GM08714 (cell line): ENCODE results near the gene RTL1.

Source experiments
- H3K4me3 ChIP-seq: fragments of 200-500 bp; sonication (Bioruptor generic); 2 replicates; pipeline ENCODE4 v1.5.1; 2014; ENCODE audit warnings: mild to moderate bottlenecking, low read length, inconsistent platforms
- ZNF274 ChIP-seq: IDR thresholded peaks from 2 replicates; pipeline ENCODE4 v1.6.1; 2012; ENCODE audit warnings: mild to moderate bottlenecking, low read depth, low read length

RTL1 gene

DNA sequence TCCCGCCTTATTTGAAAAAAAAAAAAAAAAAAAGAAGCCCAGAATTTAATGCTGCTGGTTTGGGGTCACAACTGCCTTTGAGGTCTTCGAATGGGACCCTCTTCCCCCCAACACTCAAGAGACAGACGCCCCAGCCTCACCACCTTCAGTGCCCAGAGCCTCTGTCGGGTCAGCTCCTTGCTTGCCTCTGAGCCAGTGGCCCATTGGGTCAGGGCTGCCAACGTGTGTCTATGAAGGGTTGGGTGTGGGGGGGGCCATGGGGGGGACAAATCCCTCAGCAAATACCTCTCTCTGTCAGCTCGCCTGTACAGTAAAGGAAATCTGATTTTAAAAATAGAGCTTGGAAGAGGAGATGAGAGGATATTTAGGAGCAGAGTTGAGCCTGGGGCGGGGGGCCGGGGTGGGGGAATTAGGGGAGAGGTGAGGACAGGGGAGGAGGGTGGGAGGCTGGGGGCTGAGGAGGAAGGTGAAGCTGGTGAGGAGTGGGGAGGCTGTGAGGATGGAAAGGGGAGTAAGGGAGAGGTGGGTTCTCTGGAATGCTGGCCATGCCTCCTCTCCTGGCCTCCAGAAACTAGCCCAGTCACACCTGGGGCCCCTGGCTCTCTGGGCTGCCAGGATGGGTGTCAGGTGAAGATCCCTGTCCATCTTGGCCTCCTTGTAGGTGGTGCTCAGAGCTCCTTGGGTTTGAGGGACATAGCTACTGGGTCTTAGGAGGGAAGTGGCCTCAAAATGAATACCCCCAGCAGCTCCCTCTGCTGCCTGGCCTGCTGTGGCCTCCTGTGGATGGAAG, 13.3 kb downstream of the RTL1 start:
- no peak for TF ChIP-seq ZNF274

DNA sequence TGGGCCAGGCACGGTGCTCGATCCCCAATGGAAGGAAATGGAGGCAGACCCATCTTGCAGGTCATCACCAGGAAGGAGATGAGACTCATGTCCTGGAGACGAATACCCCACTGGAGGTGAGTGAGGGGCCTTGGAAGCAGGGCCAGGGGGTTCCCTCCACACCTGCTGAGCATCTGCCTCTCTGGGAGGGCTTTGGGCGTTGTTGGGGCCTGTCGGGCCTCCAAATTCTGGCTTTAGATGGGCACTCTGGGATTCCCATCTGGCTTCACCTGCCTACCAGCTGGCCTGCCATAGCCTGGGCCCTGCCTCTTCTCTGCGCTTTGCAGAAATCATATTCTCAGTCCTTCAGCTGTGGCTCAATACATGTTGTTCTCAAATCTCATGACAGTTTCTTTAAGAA, 13.9 kb downstream of the RTL1 start:
- H3K4me3 ChIP-seq, result no peak overlapping the region
- TF ChIP-seq ZNF274, result no peak

More for the DNA sequence above, 13.3 kb downstream of the RTL1 start:
- H3K4me3 ChIP-seq, result no peak overlapping the region

DNA sequence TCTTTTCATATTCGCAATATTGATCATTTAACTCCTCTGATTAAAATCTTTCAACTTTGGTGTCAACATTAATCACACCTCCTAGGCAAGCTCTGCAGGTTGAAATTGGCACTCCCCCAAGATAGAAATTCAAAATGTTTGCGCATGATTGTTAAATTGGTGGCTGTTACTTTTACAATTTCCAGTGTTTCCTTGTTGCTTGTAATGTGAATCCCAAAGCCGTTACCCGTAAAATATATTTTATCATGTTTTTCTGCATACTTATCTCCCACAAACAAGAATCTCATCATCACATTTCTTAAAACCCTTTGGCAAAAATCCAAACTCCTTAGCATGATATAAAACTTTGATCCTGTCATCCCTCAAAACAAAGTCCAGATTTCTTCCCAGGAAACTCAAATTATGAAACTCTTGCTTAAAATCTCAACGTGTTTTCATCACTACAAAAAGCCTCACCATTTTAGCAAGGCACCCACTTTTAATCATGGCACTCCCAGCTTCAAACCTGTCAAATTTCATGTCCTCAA, 14.7 kb downstream of the RTL1 start:
- no peak for TF ChIP-seq ZNF274
- no peak overlapping the region for H3K4me3 ChIP-seq

DNA sequence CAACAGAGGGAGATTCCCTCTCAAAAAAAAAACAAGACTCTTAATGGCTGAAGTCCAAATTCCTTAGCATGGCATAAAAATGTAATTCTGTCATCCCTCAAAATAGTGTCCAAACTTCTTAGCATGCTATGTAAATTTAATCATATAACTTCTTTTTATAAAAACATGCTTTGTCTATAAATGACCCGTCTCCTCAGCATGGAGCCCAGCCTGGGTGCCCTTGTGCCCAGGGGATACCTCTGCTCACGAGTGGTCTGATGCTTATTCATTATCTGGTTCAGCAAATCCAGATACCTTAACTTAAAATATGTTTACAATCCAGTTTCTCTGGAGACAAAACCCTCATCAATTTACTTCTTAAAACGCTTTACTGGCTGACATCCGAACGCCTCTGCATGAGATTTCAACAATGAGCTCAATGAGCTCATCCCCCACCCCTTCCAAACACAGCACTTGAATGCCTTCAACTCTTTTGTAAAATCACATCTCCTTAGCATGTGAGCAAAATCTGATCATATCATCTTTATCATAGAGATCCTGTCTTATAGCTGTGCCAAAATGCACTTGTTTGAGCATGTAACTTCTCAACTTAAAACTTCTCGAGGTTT, 15.7 kb downstream of the RTL1 start:
- no peak for TF ChIP-seq ZNF274
- H3K4me3 ChIP-seq, result no peak overlapping the region

GRCh38 chr14:100885617-100886016, 17.9 kb downstream of the RTL1 start:
- no peak overlapping the region for H3K4me3 ChIP-seq
- TF ChIP-seq ZNF274, result no peak

DNA sequence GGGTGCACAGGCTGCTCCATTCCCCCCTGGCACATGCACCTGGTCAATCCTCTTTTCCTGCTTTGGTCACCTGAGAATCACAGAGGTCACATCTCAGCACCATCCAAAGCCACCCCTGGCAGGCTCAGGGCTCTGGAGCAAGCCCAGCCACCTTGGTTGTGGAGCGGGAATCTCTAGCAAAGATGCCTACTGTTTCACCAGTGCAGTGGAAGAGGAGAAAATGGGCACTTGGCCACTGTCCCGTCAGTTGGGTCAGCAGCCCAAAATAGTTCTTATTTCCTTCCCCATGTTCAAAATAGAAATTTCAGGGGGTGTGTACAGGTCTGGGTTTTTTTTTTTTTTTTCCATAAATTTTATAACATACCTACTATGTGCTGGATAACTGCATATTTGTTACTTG, 18.3 kb downstream of the RTL1 start:
- no peak for TF ChIP-seq ZNF274
- H3K4me3 ChIP-seq, result no peak overlapping the region

DNA sequence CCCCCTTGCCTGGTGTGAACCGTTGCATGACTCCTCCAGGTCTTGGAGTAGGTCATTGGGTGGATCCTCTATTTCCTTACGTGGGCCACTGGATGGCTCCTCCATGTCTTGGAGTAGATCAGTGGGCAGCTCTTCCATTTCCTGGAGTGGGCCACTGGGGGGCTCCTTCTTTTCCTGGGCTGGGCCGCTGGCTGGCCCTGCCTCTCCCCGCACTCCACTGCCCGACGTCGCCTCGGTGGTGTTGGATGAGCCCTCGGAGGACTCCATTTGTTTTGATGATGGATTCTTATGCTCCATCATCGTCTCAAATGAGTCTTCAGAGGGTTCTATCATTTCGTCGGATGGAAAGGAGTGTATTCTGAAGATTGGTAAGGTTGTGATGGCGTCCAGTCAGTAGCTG, 19.1 kb downstream of the RTL1 start:
- TF ChIP-seq ZNF274, result no peak

GRCh38 chr14:100883789-100884101, 19.8 kb downstream of the RTL1 start:
- no peak overlapping the region for H3K4me3 ChIP-seq
- TF ChIP-seq ZNF274, result no peak

More for the DNA sequence above, 19.1 kb downstream of the RTL1 start:
- H3K4me3 ChIP-seq, result no peak overlapping the region

DNA sequence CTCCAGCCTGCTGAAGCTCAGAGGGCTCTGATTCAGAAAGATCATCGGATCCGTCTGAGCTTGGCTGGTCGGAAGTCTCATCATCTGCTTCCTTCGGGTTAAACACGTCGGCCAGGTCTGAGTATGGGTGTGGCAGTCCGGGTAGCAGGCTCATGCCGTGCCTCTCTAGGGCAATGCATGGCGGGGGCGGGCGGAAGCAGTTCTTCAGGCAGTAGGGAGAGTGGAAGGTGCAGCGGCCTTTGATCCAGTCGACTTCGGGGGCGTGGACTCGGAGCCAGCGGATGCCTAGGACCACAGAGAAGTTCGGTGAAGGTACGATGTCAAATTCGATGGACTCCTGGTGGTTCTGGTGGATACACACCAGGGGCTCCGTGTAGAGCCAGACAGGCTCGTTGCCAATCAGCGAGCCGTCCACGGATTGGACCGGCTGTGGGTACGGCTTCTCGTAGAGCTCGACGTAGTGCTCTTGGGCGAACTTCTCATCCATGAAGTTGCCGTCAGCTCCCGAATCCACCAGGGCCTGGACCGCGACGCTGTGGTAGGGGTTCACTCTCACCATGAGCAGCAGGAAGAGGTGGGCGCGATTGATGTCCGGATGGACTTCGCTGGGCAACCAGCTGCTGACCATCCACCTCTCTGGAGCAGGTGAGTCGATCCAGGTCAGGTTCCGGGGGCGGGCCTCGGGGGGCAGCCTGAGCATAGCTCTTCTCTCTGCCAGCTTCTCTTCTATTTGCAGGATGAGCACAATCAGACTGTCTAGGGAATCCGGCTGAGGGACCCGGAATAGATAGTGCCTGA, 20.3 kb downstream of the RTL1 start:
- no peak for TF ChIP-seq ZNF274
- H3K4me3 ChIP-seq, result no peak overlapping the region

GRCh38 chr14:100882026-100882967, 21.2 kb downstream of the RTL1 start:
- TF ChIP-seq ZNF274, result no peak
- no peak overlapping the region for H3K4me3 ChIP-seq

- TF ChIP-seq ZNF274, result no peak
- no peak overlapping the region for H3K4me3 ChIP-seq
Observed at GRCh38 chr14:100881211-100882025, 22.1 kb downstream of the RTL1 start.

GRCh38 chr14:100880271-100881101, 23.0 kb downstream of the RTL1 start:
- no peak for TF ChIP-seq ZNF274
- no peak overlapping the region for H3K4me3 ChIP-seq
